22Rv1 (cell line): ENCODE data around the gene HNRNPF.

ENCODE experiments used
- H3K27ac ChIP-seq: fragments of 450-650 bp; 2 replicates; pipeline ENCODE4 v1.5.1; 2017
- ZFX ChIP-seq: fragments of 450-650 bp; IDR thresholded peaks from 2 replicates; pipeline ENCODE4 v1.6.1; 2017; ENCODE audit warnings: antibody characterized with exemption, borderline replicate concordance
- TF ChIP-seq, protein P1 (sequence below): fragments of 450-650 bp; IDR thresholded peaks from 2 replicates; pipeline ENCODE4 v1.5.1; 2017; ENCODE audit warnings: mild to moderate bottlenecking

The HNRNPF gene

DNA sequence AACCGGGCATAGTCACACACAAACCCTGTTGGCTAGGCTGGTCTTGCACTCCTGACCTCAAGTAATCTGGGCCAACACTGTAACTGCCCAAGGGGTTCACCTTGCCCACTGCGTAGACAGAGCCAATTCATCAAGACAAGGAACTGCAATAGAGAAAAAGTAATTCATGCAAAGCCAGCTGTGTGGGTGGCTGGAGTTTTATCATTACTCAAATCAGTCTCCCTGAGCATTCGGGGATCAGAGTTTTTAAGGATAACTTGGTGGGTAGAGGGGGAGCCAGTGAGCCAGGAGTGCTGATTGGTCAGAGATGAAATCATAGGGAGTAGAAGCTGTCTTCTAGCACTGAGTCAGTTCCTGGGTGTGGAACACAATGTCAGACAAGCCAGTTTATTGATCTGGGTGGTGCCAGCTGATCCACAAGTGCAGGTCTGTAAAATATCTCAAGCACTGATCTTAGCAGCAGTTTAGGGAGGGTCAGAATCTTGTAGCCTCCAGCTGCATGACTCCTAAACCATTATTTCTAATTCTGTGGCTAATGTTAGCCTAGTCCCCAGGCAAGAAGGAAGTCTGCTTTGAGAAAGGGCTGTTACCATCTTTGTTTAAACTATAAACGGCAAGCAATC lies 53.1 kb downstream of the HNRNPF start:
- TF ChIP-seq, protein P1, sequence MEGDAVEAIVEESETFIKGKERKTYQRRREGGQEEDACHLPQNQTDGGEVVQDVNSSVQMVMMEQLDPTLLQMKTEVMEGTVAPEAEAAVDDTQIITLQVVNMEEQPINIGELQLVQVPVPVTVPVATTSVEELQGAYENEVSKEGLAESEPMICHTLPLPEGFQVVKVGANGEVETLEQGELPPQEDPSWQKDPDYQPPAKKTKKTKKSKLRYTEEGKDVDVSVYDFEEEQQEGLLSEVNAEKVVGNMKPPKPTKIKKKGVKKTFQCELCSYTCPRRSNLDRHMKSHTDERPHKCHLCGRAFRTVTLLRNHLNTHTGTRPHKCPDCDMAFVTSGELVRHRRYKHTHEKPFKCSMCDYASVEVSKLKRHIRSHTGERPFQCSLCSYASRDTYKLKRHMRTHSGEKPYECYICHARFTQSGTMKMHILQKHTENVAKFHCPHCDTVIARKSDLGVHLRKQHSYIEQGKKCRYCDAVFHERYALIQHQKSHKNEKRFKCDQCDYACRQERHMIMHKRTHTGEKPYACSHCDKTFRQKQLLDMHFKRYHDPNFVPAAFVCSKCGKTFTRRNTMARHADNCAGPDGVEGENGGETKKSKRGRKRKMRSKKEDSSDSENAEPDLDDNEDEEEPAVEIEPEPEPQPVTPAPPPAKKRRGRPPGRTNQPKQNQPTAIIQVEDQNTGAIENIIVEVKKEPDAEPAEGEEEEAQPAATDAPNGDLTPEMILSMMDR = no peak
- no peak for TF ChIP-seq ZFX
- H3K27ac ChIP-seq = peak overlapping the region; percentile 27; the same call in 1 of the 2 replicates

DNA sequence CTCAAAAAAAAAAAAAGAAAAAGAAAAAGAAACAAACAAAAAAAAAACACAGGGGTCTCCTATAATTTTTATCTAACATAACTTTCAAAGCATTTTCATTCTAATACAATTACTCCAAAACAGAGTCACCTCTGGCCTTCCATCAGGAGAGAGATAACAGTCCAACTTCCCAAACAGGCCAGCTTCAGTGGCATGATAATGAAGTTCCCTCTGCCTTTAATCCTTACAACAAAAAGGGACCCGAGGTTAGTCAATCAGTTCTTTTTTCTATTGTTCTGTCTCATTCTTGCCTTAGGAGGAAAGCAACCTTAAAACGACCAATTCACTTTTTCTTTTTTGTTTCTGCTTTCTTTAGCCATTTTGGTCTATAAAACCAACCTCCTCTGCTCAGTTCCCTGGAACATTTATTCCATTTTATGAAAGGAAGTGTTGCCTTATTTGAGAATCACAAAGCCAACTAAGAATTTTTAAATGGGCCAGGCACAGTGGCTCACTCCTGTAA lies 54.1 kb downstream of the HNRNPF start:
- TF ChIP-seq, protein P1 = no peak
- TF ChIP-seq ZFX = no peak
- no peak overlapping the region for H3K27ac ChIP-seq

DNA sequence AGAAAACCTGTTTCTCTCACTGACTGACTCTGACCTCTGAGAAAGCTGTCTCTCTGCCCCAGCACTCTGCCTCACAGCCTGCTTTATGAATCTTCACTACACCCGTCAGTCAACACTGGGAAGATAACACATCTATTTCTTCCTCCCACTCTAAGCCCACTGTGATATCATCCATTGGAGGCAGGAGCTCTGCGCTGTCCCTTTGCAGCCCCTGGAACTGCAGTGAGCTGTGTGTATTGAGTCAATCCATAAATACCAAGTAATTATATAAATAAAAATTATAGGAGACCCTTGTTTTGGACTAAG lies 54.7 kb downstream of the HNRNPF start:
- no peak for TF ChIP-seq ZFX
- TF ChIP-seq, protein P1 = no peak
- H3K27ac ChIP-seq = no peak overlapping the region

DNA sequence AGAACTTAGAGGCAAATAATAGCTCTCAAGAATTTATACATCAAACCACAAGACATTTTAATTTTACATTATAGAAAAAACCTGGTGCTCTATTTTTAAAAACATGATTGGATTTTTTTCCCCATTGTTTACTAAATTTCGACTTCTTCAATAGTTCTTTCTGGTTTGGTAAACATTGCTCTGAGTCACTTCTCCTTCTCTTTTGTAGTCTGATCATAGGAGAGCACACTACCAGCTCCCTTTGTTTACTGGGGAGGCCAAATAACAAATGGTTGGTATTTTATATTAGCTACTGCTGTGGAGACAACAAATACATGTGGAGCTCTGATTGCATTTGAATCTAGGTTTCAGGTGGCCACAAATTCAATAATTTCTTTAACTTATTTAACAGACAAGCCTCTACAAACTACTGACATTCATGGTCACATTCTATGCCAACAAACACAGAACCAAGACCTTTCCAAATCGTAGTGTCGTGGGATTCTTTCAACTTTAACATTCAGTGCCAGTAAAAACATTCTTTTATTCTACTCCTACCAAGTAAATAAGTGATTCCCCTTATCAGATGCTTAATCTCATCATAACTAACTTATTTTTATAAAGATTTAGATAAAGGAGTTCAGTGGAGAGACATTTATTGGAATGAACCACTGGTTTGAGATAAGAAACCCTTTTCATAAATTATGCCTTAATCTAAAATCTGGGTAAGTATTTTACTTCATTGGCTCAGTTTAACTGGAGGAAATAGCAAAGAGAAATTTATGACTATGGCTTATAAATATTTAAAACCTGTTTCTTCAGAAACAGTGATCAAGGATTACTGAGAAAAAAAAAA lies 55.3 kb downstream of the HNRNPF start:
- no peak overlapping the region for H3K27ac ChIP-seq
- TF ChIP-seq ZFX = no peak
- TF ChIP-seq, protein P1 = no peak

DNA sequence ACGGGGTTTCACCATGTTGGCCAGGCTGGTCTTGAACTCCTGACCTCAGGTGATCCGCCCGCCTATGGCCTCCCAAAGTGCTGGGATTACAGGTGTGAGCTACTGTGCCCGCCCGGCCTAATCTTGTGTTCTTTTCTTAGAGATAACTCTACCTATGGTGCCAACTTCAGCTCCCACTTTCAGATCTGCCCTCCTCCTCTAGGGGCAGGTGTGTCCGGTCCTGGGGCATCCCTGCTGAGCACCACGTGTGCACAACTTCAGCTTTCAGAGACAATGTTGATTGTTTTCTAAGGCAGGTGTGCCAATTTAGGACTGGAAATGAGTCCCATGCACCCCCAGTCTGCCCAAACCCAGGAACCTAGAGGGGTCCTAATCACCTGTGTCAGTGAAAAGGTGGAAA lies 56.0 kb downstream of the HNRNPF start:
- H3K27ac ChIP-seq = no peak overlapping the region
- no peak for TF ChIP-seq ZFX

DNA sequence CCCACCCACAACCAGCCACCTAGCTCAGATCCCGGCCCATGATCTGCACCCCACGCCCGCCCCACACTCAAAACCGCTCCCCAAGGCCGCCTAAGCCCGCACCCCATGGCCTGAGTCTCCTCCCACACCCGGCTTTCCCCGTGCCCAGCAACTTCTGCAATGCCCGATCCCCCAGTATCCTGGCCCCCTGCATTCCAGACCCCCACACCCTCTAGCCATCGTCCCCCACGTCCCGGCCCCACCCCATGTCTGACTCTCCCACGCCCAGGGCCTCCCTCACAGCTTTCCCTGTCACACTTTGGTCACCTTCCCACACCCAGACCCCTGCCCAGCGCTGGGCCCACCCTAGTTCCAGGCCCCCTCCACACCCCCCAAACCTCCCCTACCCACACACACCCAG lies 57.7 kb downstream of the HNRNPF start:
- no peak overlapping the region for H3K27ac ChIP-seq

DNA sequence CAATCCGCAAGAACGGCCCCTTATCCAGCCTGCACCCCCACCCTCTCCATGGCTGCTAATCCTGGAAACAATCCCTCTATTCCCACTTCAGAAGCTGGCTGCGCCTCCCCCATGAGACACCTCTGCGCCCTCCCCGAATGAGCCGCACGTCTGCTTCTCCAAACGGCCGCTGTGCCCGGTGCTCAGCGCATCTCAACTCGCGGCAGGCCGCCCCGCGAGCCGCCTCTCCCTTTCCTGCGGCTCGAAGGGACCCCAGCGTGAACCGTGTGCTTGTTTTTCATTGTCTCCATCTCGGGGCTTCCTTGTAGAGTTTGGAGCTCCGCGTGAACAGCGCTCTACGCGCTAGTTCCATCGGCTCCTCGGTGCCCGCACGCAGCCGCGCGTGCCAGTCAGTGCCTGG lies 58.3 kb downstream of the HNRNPF start:
- H3K27ac ChIP-seq = no peak overlapping the region
- TF ChIP-seq, protein P1 = no peak
- TF ChIP-seq ZFX = no peak

More for the DNA sequence above, 57.7 kb downstream of the HNRNPF start:
- TF ChIP-seq, protein P1 = no peak
- no peak for TF ChIP-seq ZFX
